PC-3 (cell line): Measurements from ENCODE around the gene HAND1. TPM values are rescaled to one million over a fixed set of nuclear protein-coding genes. Genes with fewer than 3 reads are reported as not detected.

Source experiments
- ATAC-seq: fragments of 200-7000 bp; cut with Tn5 transposase; 2 replicates; pipeline ENCODE4 v1.9.1; 2020; ENCODE audit warnings: mild to moderate bottlenecking, moderate library complexity
- BruUV-seq: library from RNA; stranded (reverse); fragments of 400-500 nt; replicated peaks from 2 replicates; lab custom pipeline; 2021; lab: Mats Ljungman, UMichigan
- CTCF ChIA-PET: fragments of 300-600 bp; sonication (Branson Sonifier 250); formaldehyde crosslinking; loops from one replicate; lab custom pipeline; 2022; ENCODE audit warnings: antibody characterized with exemption; lab: Charles Lee
- POLR2A ChIA-PET: fragments of 300-600 bp; sonication (Branson Sonifier 250); formaldehyde crosslinking; loops from one replicate; lab custom pipeline; 2022; ENCODE audit warnings: antibody characterized with exemption; ENCODE audit not compliant: unreplicated experiment; lab: Charles Lee
- DNase-seq: peaks from one replicate; pipeline ENCODE4 v3.0.0-alpha.2; 2015
- H2AFZ ChIP-seq: fragments of 300-600 bp; sonication (generic); 2 replicates; pipeline ENCODE4 v1.6.0; 2016; ENCODE audit warnings: antibody characterized with exemption, low read length
- H3F3A ChIP-seq: fragments of 300-600 bp; sonication (generic); one replicate; pipeline ENCODE4 v1.6.0; 2017; ENCODE audit warnings: antibody characterized with exemption, low read length, control low read depth, mild to moderate bottlenecking; ENCODE audit not compliant: unreplicated experiment
- H3K27ac ChIP-seq: fragments of 300-600 bp; sonication (generic); 2 replicates; pipeline ENCODE4 v1.5.1; 2016; ENCODE audit warnings: mild to moderate bottlenecking, low read length
- H3K27me3 ChIP-seq: fragments of 300-600 bp; sonication (generic); 2 replicates; pipeline ENCODE4 v1.6.1; 2016; ENCODE audit warnings: low read length, mixed read lengths
- H3K36me3 ChIP-seq: fragments of 300-600 bp; sonication (generic); 2 replicates; pipeline ENCODE4 v1.6.1; 2016; ENCODE audit warnings: low read depth, mixed run types, low read length, mixed read lengths
- H3K4me1 ChIP-seq: fragments of 300-600 bp; sonication (generic); 2 replicates; pipeline ENCODE4 v1.5.1; 2016; ENCODE audit warnings: low read length; ENCODE audit not compliant: insufficient read depth
- H3K4me2 ChIP-seq: fragments of 300-600 bp; sonication (generic); 2 replicates; pipeline ENCODE4 v1.6.0; 2016; ENCODE audit warnings: low read length
- H3K4me3 ChIP-seq: fragments of 300-600 bp; sonication (generic); 2 replicates; pipeline ENCODE4 v1.5.1; 2016; ENCODE audit warnings: mild to moderate bottlenecking, low read length, mixed read lengths
- H3K79me2 ChIP-seq: fragments of 300-600 bp; sonication (generic); 2 replicates; pipeline ENCODE4 v1.6.1; 2017; ENCODE audit warnings: low read length, mixed read lengths
- H3K9ac ChIP-seq: fragments of 300-600 bp; sonication (generic); 2 replicates; pipeline ENCODE4 v1.6.0; 2016; ENCODE audit warnings: mild to moderate bottlenecking, low read length
- H3K9me2 ChIP-seq: fragments of 300-600 bp; sonication (generic); replicated peaks from 2 replicates; pipeline ENCODE4 v1.6.1; 2016; ENCODE audit warnings: mixed run types, low read length, mixed read lengths
- H3K9me3 ChIP-seq: fragments of 300-600 bp; sonication (generic); 2 replicates; pipeline ENCODE4 v1.6.1; 2016; ENCODE audit warnings: low read length, mixed read lengths
- H4K20me1 ChIP-seq: fragments of 300-600 bp; sonication (generic); 2 replicates; pipeline ENCODE4 v1.6.1; 2016; ENCODE audit warnings: low read length, mixed read lengths
- CTCF ChIP-seq: fragments of 300-600 bp; sonication (generic); conservative IDR thresholded peaks from 2 replicates; pipeline ENCODE4 v1.5.1; 2017; ENCODE audit warnings: antibody characterized with exemption, low read depth, mild to moderate bottlenecking, low read length
- EZH2 ChIP-seq: fragments of 300-600 bp; sonication (generic); IDR thresholded peaks from one replicate; pipeline ENCODE4 v1.6.1; 2017; ENCODE audit warnings: antibody characterized with exemption, mild to moderate bottlenecking, low read length; ENCODE audit not compliant: unreplicated experiment
- EZH2phosphoT487 ChIP-seq: fragments of 300-600 bp; sonication (generic); IDR thresholded peaks from 2 replicates; pipeline ENCODE4 v1.6.1; 2018; ENCODE audit warnings: mild to moderate bottlenecking, antibody characterized with exemption, low read length, borderline replicate concordance
- intact Hi-C: fragments of 100-400 bp; cut with micrococcal nuclease; formaldehyde crosslinking; loops from 2 replicates; pipeline ENCODE4 v1.9.0; 2023
- total RNA-seq: library from RNA; depleted of rRNA; stranded (reverse); fragments of >200 nt; gene quantifications from 2 replicates; pipeline ENCODE4 v1.2.3, GENCODE V29; 2014

The HAND1 gene
- total RNA-seq, 1 experiment from 2014 or later, result not detected

DNA sequence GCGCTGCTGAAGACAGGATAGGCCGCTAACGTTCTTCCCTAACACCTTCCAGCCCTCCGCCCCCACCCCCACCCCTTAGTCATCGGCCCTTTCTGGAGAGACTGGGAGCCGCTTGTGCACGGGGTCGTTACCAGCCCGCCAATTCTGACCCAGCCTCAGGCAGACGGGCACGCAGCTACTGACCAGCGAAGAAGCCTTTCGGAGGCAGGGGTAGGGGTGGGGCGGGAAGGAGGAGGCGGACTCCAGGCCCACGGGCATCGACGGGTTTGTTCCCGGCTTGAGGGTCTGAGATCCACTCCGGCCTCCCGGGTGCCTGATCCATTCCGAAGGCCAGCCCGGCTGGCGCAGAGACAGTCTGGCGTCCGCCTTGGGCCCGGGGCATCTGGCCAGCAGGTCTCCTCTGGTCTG lies 729 bp upstream of the HAND1 start:
- H3F3A ChIP-seq, result no peaks in the 10 kb centered on the region
- H3K36me3 ChIP-seq, result no peaks in the 10 kb centered on the region
- no peaks in the 10 kb centered on the region for H4K20me1 ChIP-seq
- H3K4me2 ChIP-seq, result no peak overlapping the region
- H3K4me3 ChIP-seq, result no peak overlapping the region
- H2AFZ ChIP-seq, result no peak overlapping the region
- no peaks in the 10 kb centered on the region for H3K9me3 ChIP-seq
- no TSS peak for BruUV-seq
- peaks cover 89% of the 10 kb centered on the region for H3K27me3 ChIP-seq
- no peaks in the 10 kb centered on the region for H3K9me2 ChIP-seq
- H3K4me1 ChIP-seq, result no peaks in the 10 kb centered on the region
- intact Hi-C loops, result no loop called here
- H3K9ac ChIP-seq, result no peak overlapping the region
- no peak overlapping the region for H3K27ac ChIP-seq
- ATAC-seq (no peak), DNase-seq (no peak)
- H3K79me2 ChIP-seq, result no peaks in the 10 kb centered on the region
- POLR2A ChIA-PET, result no interaction called here
- TF ChIP-seq EZH2 (no peak), EZH2phosphoT487 (no peak), CTCF (no peak)
- CTCF ChIA-PET, result no interaction called here

GRCh38 chr5:154477382-154478223 lies 424 bp downstream of the HAND1 start:
- POLR2A ChIA-PET, result no interaction called here
- no peak overlapping the region for H2AFZ ChIP-seq
- no TSS peak for BruUV-seq

More at GRCh38 chr5:154477382-154478223, 424 bp downstream of the HAND1 start:
- no peaks in the 10 kb centered on the region for H3K79me2 ChIP-seq
- intact Hi-C loops, result no loop called here
- H3K9me3 ChIP-seq, result no peaks in the 10 kb centered on the region
- no peak overlapping the region for H3K27ac ChIP-seq
- H3K27me3 ChIP-seq, result peaks cover 89% of the 10 kb centered on the region
- CTCF ChIA-PET, result no interaction called here
- H3K36me3 ChIP-seq, result no peaks in the 10 kb centered on the region
- no peak overlapping the region for H3K9ac ChIP-seq
- H4K20me1 ChIP-seq, result no peaks in the 10 kb centered on the region
- no peaks in the 10 kb centered on the region for H3F3A ChIP-seq
- no peak for ATAC-seq
- H3K4me2 ChIP-seq, result no peak overlapping the region
- no peaks in the 10 kb centered on the region for H3K9me2 ChIP-seq
- no peaks in the 10 kb centered on the region for H3K4me1 ChIP-seq
- no peak overlapping the region for H3K4me3 ChIP-seq
- no peak for DNase-seq
- TF ChIP-seq CTCF, result no peak
- no peak for TF ChIP-seq EZH2
- no peak for TF ChIP-seq EZH2phosphoT487
